Kidney (tissue), 14 donors: ENCODE results near the gene IFTAP. TPM values are rescaled to one million over a fixed set of nuclear protein-coding genes. Genes with fewer than 3 reads are reported as not detected.

ENCODE experiments used
- DNase-seq, 5 donors: peaks; one replicate each; pipeline ENCODE4 v3.0.0-alpha.2; 2013 to 2020
- FAIRE-seq: peaks from 2 replicates; lab custom pipeline; 2012; peaks lifted over from hg19 to GRCh38; lab: Jason Lieb, UNC
- H3K27ac ChIP-seq, 2 donors: one replicate each; pipeline ENCODE4 v1.7.0; 2013; ENCODE audit warnings: low read depth in 2 of 2, low read length in 2 of 2, inconsistent platforms in 1 of 2
- H3K27me3 ChIP-seq: one replicate; pipeline ENCODE4 v1.7.1; 2013; ENCODE audit warnings: low read length, inconsistent platforms; ENCODE audit not compliant: control insufficient read depth, insufficient read depth
- H3K36me3 ChIP-seq, 3 donors: one replicate each; pipeline versions ENCODE4 v1.7.0 to v1.7.1; 2013; ENCODE audit warnings: low read length in 3 of 3, control low read depth in 1 of 3, inconsistent platforms in 1 of 3; ENCODE audit not compliant: insufficient read depth in 3 of 3, control insufficient read depth in 2 of 3
- H3K4me1 ChIP-seq, 3 donors: one replicate each; pipeline versions ENCODE4 v1.7.0 to v1.7.1; 2013; ENCODE audit warnings: low read length in 3 of 3, inconsistent platforms in 1 of 3, low read depth in 1 of 3; ENCODE audit not compliant: control insufficient read depth in 2 of 3, insufficient read depth in 2 of 3
- H3K4me3 ChIP-seq, 3 donors: one replicate each; pipeline versions ENCODE4 v1.7.0 to v1.8.1; 2013; ENCODE audit warnings: low read length in 3 of 3, control low read depth in 1 of 3, inconsistent platforms in 1 of 3
- H3K9ac ChIP-seq, 3 donors: one replicate each; pipeline versions ENCODE4 v1.7.0 to v1.7.1; 2013; ENCODE audit warnings: low read length in 3 of 3, control low read depth in 1 of 3, inconsistent platforms in 1 of 3
- H3K9me3 ChIP-seq, 3 donors: one replicate each; pipeline versions ENCODE4 v1.7.0 to v1.7.1; 2013; ENCODE audit warnings: low read length in 3 of 3, control low read depth in 1 of 3, inconsistent platforms in 1 of 3; ENCODE audit not compliant: control insufficient read depth in 2 of 3, insufficient read depth in 1 of 3
- intact Hi-C: fragments of 100-400 bp; cut with DNase I; formaldehyde crosslinking; loops from one replicate; pipeline ENCODE4 v1.11.1; 2022
- polyA plus RNA-seq: library from polyadenylated mRNA; stranded (reverse); fragments of 350-450 nt; fragmentation: Illumina TruSeq; extraction: RNeasy Lipid Tissue Mini Kit (QIAGEN cat#74804); gene quantifications from one replicate; pipeline ENCODE4 v1.2.3, GENCODE V29; 2014; ENCODE audit warnings: low read depth, low replicate concordance; ENCODE audit not compliant: insufficient read depth
- total RNA-seq: library from RNA; stranded (reverse); fragmentation: NEBNext Ultra II Directional; extraction: Animal tissue kit (Norgen Biotek cat#: 25700); gene quantifications from one replicate; pipeline ENCODE4 v1.2.1, GENCODE V29; 2021
- TF ChIP-seq, protein P1 (sequence below): IDR thresholded peaks from 3 replicates; pipeline ENCODE4 v1.5.1; 2012; ENCODE audit warnings: mild to moderate bottlenecking, moderate library complexity, borderline replicate concordance; ENCODE audit not compliant: insufficient read depth; ENCODE audit errors: extremely low read depth
- donor health status: control.
- donor health status: control.
- donor health status: control.
- donor health status: control.
- donor health status: control.
- donor health status: DM: yes; HTN: yes; CAD: no.
- donor health status: Normal renal cell carcinoma (clear cell type).

The IFTAP gene
- total and polyA plus RNA-seq, 2 donors from 2014 or later: 13.4 to 49.3 TPM

DNA sequence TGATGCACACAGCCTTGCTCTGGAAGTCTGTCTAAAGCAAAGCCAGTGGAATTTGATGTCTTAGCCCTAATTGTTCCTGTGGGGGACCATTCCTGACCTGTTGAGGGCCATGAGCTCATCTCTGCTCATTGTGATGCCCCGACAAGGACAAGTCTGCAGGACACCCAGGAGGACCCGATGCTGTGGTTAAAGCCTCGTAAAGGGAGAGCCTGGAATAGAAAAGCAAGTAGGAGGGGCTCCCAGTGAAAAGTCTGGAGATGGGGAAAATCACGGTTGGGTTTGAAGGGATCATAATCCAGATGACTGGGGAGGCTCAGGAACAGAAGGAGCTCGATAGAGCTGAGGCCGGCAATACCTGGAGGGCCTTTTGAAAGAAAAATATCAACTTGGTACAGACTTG is 102.2 kb downstream of the IFTAP start:
- Histone ChIP-seq H3K36me3 (no peaks in the 10 kb centered on the region), H3K9ac (no peak overlapping the region), H3K4me1 (no peaks in the 10 kb centered on the region), H3K27me3 (no peaks in the 10 kb centered on the region), H3K4me3 (no peak overlapping the region), H3K9me3 (no peaks in the 10 kb centered on the region), H3K27ac (no peak overlapping the region)
- TF ChIP-seq, protein P1, sequence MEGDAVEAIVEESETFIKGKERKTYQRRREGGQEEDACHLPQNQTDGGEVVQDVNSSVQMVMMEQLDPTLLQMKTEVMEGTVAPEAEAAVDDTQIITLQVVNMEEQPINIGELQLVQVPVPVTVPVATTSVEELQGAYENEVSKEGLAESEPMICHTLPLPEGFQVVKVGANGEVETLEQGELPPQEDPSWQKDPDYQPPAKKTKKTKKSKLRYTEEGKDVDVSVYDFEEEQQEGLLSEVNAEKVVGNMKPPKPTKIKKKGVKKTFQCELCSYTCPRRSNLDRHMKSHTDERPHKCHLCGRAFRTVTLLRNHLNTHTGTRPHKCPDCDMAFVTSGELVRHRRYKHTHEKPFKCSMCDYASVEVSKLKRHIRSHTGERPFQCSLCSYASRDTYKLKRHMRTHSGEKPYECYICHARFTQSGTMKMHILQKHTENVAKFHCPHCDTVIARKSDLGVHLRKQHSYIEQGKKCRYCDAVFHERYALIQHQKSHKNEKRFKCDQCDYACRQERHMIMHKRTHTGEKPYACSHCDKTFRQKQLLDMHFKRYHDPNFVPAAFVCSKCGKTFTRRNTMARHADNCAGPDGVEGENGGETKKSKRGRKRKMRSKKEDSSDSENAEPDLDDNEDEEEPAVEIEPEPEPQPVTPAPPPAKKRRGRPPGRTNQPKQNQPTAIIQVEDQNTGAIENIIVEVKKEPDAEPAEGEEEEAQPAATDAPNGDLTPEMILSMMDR: no peak
- intact Hi-C loops: no loop called here
- DNase-seq (no peak), FAIRE-seq (no peak)

- TF ChIP-seq, protein P1: no peak
- Histone ChIP-seq H3K27ac (no peak overlapping the region), H3K9ac (no peak overlapping the region), H3K36me3 (no peaks in the 10 kb centered on the region), H3K4me1 (peaks cover 0 to 9% (median 2%) of the 10 kb centered on the region in 3 donors), H3K27me3 (no peaks in the 10 kb centered on the region), H3K9me3 (no peaks in the 10 kb centered on the region), H3K4me3 (no peak overlapping the region)
- no peak for FAIRE-seq
- intact Hi-C loops: no loop called here
- DNase-seq: no peak
Measured at GRCh38 chr11:36699271-36699670, 105.0 kb downstream of the IFTAP start.

DNA sequence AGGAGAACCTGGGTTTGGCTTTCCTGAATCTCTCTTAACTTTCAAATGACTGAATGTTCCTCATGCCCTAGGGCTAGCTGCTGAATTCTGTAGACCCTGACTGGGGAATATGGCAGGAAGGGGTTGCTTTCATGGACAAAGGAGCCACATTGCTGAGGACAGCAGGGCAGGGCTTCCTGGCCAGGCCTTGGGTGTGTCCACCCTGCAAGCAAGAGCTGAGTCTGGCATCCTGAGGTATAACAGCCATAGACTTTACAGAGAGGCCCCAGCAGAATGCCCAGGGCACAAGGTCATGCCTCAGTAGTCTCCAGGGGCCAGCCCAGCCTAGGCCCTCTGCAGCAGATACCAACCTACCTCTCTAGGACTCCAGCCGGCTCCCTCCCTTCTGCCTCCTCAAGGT is 105.9 kb downstream of the IFTAP start:
- FAIRE-seq (no peak), DNase-seq (no peak)
- no peaks in the 10 kb centered on the region for H3K36me3 ChIP-seq
- H3K27me3 ChIP-seq: no peaks in the 10 kb centered on the region
- H3K4me1 ChIP-seq: peaks cover 0 to 9% (median 2%) of the 10 kb centered on the region in 3 donors
- TF ChIP-seq, protein P1: no peak
- H3K9ac ChIP-seq: no peak overlapping the region
- no peak overlapping the region for H3K4me3 ChIP-seq
- no peak overlapping the region for H3K27ac ChIP-seq
- no peaks in the 10 kb centered on the region for H3K9me3 ChIP-seq
- intact Hi-C loops: no loop called here
